Fibroblast of gingiva (primary cell): ENCODE results near the gene EXOC6B.

ENCODE experiments used
- DNase-seq: peaks from one replicate; pipeline ENCODE4 v3.0.0-alpha.2; 2011; ENCODE audit warnings: low read depth

Gene EXOC6B

DNA sequence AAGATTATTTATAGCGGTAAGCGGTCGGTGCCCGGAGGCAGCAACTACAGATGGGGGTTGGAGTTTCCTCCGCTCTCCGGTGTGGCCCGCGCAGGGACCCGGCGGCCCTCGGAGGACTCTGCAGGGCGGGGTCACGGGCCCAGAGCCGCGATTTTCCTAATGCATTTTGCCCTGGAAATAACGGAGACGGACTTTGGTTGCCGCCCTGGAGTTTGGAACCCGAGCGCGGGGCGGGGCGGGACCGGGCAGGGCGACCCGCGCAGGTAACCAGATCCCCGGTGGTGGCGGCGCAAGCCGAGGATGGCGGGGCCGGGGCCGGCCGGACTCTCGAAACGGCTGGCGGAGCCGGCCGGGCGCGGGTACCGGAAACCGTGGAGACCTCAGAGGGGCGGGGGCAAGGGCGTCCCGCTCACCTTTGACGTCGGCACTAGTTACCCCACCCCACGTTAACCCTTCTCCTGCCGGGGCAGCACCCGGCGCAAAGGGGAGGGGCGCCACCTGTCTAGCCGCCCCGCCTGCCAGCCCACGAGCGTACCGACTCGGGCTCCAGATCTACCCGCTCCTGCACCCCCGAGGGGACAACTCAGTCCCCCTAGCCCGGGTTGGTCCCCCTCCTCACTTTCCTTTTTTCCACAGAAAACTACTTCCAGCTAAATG lies 681.1 kb downstream of the EXOC6B start:
- no peak for DNase-seq

GRCh38 chr2:72144274-72144631 lies 681.6 kb downstream of the EXOC6B start:
- DNase-seq: no peak

- no peak for DNase-seq
Observed at GRCh38 chr2:72143441-72144273, 682.2 kb downstream of the EXOC6B start.

DNA sequence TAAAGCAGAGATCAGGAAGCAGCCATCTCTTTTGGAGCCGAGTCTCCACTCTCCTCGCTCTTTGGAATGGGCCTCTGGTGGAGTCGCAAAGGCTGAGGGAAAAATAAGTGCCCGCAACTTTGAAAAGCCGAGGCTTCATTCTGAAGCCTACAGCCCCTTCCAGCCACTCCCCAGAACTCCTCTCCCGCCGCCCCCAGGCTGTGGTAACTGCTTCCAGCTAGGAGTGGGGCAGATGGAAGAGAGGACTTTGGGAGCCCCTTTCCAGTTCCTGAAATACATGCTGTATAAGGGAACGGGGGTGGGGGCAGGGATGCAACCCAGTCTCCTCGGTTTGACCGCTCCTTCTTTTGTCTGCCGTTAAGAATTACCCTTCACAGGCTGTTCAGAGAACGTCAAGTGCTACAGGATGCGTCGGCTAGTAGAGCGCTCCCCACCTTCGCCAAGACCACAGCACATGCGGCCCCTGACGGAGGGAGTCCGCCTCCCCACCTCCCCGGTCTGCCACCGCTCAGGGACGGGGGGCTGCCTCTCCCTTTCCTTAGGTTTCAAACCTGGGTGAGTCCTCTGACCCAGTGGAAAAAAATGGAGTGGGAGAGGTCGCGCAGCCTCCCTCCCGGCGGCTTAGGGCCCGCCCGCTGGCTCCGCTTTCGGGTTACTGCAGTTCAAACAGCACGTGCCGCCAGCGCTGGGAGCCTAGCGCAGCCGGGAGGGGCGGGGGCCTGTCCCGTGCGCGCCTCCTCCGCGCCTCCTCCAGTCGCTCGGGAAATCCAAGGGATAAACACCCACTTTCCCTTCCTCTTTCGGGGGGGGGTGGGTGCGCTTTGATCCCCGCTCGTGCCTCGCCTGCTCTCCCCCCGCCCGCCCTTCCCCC lies 683.0 kb downstream of the EXOC6B start:
- no peak for DNase-seq

DNA sequence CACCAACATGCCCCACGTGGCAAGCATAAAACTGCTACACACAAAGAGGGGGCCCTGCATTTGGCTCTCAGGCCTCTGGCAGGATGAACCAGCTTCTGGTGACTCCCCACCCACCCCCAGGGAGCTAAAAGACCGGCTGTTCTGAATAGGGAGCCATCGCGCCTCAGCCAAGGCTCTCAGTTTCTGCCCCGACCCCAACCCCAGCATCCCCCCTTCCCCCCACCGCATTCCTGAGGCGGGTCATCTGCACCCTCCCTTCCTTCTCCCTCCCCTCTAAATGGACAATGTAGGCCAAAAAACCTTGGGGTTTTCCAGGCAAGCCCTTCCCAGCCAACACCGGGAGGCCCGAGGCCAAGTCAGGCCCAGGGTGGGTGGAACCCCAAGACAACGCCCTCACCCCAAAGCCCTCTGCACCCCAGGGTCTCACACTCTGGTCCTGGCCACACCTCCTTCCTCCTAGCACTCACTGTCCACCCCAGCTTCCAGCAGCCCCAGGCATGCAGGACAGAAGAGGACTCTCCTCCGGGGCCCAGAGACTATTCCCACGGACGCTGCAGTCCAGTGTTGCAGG lies 683.9 kb downstream of the EXOC6B start:
- no peak for DNase-seq

GRCh38 chr2:72141032-72141645 lies 684.7 kb downstream of the EXOC6B start:
- no peak for DNase-seq

GRCh38 chr2:72140621-72140960 lies 685.2 kb downstream of the EXOC6B start:
- no peak for DNase-seq

DNA sequence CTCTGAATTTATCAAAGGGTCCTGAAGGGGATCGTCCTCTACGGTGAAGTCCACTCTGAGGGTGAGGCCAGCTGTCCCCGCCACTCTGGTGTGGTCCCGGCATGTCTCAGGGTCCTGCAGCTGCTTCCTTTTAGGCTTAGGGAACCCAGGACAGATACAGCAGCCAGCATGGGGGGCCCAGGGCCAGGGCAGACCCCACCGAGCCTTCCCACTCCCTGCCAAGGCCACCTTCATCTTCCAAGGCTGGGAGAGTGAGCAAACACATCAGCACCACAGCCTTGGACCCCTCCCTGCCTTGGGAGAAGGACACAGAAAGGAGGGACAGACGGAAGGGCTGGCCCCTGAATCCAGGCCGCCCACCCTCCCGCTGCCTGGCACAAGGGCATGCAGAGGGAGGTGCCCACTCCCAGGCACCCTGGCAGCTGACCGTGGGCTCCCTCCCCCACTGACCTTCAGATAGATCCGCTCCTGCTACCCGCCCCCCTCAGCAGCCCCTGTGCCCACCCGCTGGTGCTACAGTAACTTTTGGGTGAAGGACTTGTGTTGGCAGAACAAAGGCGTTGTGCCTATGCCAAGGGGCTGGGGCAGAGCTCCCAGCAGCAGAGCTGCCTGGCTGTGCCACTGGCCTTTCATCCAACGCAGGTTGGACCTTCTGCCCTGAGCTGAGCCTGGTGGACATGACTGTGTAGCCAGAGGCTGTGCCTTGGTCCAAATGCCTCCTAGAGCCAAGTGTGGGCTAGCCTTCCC lies 685.8 kb downstream of the EXOC6B start:
- no peak for DNase-seq

- no peak for DNase-seq
Observed at GRCh38 chr2:72139471-72139873, 686.4 kb downstream of the EXOC6B start.

- DNase-seq: no peak
Observed at GRCh38 chr2:72138921-72139381, 686.9 kb downstream of the EXOC6B start.

- no peak for DNase-seq
Observed at GRCh38 chr2:72138011-72138881, 687.6 kb downstream of the EXOC6B start.

DNA sequence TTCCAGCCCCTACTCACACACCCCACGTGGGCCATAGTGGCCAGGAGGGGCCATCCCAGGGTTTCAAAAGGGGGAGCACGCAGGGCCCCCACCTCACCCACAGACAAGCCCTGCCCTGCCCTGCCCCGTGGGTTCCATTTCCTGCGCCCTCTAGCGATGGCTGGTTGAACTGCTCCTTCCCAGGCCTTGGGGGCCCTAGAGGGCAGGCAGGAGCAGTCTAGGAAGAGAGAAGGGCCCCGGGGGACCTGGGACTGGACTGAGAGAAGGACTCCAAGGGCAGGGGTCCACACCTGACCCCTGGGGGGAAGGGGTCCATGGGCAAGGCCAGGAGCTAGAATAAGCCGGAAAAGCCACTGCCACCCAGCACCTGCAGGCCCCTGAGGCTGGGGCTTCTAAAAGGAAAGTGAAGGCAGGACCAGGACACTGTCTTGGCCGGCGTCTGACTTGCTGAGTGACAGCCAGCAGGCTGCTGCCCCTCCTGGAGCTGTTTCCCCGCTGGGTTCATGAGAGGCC lies 688.3 kb downstream of the EXOC6B start:
- DNase-seq: no peak

- DNase-seq: no peak
Observed at GRCh38 chr2:72136933-72137497, 688.8 kb downstream of the EXOC6B start.

- DNase-seq: no peak
Observed at GRCh38 chr2:72136331-72136730, 689.5 kb downstream of the EXOC6B start.

DNA sequence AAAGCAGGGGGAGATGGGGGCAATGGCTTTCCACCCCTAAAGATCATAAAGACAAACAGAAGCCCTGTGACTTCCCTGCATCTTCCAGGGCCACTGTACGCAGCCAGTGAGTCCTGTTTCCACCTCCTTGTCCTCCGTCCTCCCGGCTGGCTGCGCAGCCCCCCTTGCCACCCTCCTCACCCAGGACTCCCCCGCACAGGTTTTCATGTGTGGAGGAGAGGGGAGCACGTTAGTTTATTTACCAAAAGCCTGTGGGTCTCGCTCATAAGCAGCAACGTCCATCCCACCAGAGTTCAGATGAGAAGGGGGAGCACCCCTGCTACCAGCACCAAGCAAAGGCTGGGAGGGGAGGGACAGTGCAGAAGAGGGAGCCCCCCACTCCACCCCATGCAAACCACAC lies 689.9 kb downstream of the EXOC6B start:
- no peak for DNase-seq

GRCh38 chr2:72134997-72135800 lies 690.6 kb downstream of the EXOC6B start:
- no peak for DNase-seq

DNA sequence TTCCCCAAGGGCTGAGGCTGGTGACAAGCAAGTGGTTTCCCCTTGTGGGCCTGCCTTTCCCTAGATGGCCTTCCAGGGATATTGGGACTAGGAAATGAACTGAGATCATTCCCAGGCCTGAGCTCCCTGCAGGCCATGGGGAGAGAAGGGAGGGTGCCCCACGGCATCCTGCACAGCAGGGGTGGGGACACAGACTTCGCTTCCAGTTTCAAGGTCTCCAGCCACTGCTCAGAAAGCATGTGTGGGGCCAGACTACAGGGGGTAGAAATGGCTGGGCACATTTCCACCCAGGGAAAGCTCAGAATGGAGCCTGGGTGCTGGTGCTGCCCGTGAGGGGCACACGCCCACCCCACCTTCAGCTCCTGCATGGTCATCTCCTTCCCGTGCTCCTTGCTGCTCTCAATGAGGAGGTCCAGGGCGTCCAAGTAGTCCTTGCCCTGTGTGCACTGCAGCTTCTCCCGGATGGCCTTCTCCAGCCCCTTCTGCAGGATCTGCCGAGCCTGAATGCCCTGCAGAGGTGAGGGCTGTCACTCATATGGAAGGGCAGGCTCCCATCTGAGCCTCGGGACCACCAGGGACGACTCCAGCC lies 691.3 kb downstream of the EXOC6B start:
- DNase-seq: no peak

DNA sequence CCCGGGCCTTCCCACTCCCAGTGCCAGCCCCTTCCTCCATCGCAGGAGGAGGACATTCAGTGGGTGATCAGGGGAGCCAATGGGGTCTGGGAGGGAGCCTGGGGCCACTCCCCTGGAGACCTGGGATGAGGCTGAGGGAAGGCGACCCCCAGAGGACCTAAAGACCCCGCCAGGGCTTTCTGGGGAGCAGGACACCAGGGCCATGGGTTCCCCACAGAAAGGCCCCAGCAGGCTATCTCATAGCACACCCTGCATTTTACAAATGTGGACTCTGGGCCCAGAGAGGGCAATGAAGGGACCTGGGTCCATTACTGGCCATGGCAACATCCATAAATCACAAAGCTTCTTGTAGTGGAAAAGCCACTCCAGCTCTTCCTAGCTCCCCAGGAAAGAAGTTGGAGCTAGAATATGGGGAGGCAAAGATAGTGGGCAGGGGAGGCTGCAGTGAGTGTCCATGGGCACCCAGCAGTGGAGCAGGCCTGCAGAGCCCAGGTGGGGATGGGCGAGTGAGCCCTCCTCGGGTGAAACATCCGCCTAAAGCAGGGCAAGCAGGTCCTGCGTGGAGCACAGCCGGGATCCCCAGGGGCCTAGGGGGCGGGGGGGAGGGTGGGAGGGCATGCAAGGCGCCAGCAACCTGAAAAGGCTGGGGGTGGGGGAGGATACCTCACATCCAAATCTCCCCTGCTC lies 692.0 kb downstream of the EXOC6B start:
- DNase-seq: no peak
